Caco-2 (cell line): ENCODE measurements around the gene ECEL1. TPM values are rescaled to one million over a fixed set of nuclear protein-coding genes. Genes with fewer than 3 reads are reported as not detected.

Experiments used
- BruUV-seq: library from RNA; stranded (reverse); fragments of 400-500 nt; replicated peaks from 2 replicates; lab custom pipeline; 2021; lab: Mats Ljungman, UMichigan
- CTCF ChIA-PET: fragments of 300-600 bp; sonication (Branson Sonifier 250); formaldehyde crosslinking; loops from one replicate; lab custom pipeline; 2022; ENCODE audit warnings: antibody characterized with exemption; lab: Charles Lee
- POLR2A ChIA-PET: fragments of 300-600 bp; sonication (Branson Sonifier 250); formaldehyde crosslinking; loops from one replicate; lab custom pipeline; 2022; ENCODE audit warnings: antibody characterized with exemption; lab: Charles Lee
- DNase-seq, 2 experiments: peaks; one replicate each; pipeline versions ENCODE4 v3.0.0 to v3.0.0-alpha.2; 2020 to 2022
- H3K27me3 ChIP-seq: replicated peaks from 2 replicates; pipeline ENCODE4 v1.6.0; 2011; ENCODE audit warnings: low read length; ENCODE audit not compliant: control insufficient read depth, insufficient read depth
- H3K36me3 ChIP-seq: 2 replicates; pipeline ENCODE4 v1.5.1; 2011; ENCODE audit warnings: low read length; ENCODE audit not compliant: control insufficient read depth, insufficient read depth
- H3K4me1 ChIP-seq: fragments of 250-450 bp; sonication (Bioruptor Pico); 2 replicates; pipeline ENCODE4 v1.5.1; 2020; ENCODE audit warnings: mild to moderate bottlenecking
- H3K4me3 ChIP-seq: 2 replicates; pipeline ENCODE4 v1.5.1; 2011; ENCODE audit warnings: low read depth, mild to moderate bottlenecking, control low read depth, low read length
- H3K9me3 ChIP-seq: fragments of 250-450 bp; sonication (Bioruptor Pico); 2 replicates; pipeline ENCODE4 v1.5.1; 2020; ENCODE audit warnings: mild to moderate bottlenecking, moderate library complexity
- H3K27ac Mint-ChIP-seq: one replicate; pipeline ENCODE4 v1.8.0; 2022; ENCODE audit warnings: mixed read lengths; ENCODE audit not compliant: unreplicated experiment
- H3K27me3 Mint-ChIP-seq: one replicate; pipeline ENCODE4 v1.8.0; 2022; ENCODE audit warnings: mixed read lengths; ENCODE audit not compliant: insufficient read depth, unreplicated experiment
- H3K36me3 Mint-ChIP-seq: one replicate; pipeline ENCODE4 v1.8.0; 2022; ENCODE audit warnings: mild to moderate bottlenecking, mixed read lengths; ENCODE audit not compliant: insufficient read depth, unreplicated experiment
- H3K4me1 Mint-ChIP-seq: one replicate; pipeline ENCODE4 v1.8.0; 2022; ENCODE audit warnings: low read depth, mixed read lengths; ENCODE audit not compliant: unreplicated experiment
- H3K4me3 Mint-ChIP-seq: one replicate; pipeline ENCODE4 v1.8.0; 2022; ENCODE audit warnings: mild to moderate bottlenecking, moderate library complexity, mixed read lengths; ENCODE audit not compliant: unreplicated experiment
- H3K9me3 Mint-ChIP-seq: one replicate; pipeline ENCODE4 v1.8.0; 2022; ENCODE audit warnings: mixed read lengths; ENCODE audit not compliant: unreplicated experiment
- CTCF ChIP-seq, 2 experiments: fragments of 200-600 bp in 1 of 2; IDR thresholded peaks; 1 replicate in 1 of 2; 2 replicates in 1 of 2; pipeline versions ENCODE4 v1.5.1 to v1.8.0; 2011 to 2022; ENCODE audit warnings: antibody characterized with exemption in 1 of 2, control low read depth in 1 of 2, inconsistent platforms in 1 of 2, low read depth in 1 of 2, low read length in 1 of 2, mild to moderate bottlenecking in 1 of 2, moderate library complexity in 1 of 2; ENCODE audit not compliant: insufficient read depth in 1 of 2, severe bottlenecking in 1 of 2, unreplicated experiment in 1 of 2
- intact Hi-C: fragments of 100-400 bp; cut with micrococcal nuclease; formaldehyde crosslinking; loops from one replicate; pipeline ENCODE4 v1.10.0; 2022; ENCODE audit not compliant: unreplicated experiment
- total RNA-seq: library from RNA; stranded (reverse); gene quantifications from 2 replicates; pipeline ENCODE4 v1.2.3, GENCODE V29; 2022

The ECEL1 gene
- total RNA-seq, 1 experiment from 2014 or later: 6.4 TPM

- POLR2A ChIA-PET: no interaction called here
- TF ChIP-seq CTCF (IDR thresholded peaks at IDR 0.05; ENCODE audit: insufficient read depth in 1 of 2, low read depth in 1 of 2, low read length in 1 of 2, severe bottlenecking in 1 of 2, unreplicated experiment in 1 of 2): no peak
- Mint-ChIP-seq H3K4me3 (no peak overlapping the region), H3K36me3 (peaks cover 6% of the 10 kb centered on the region), H3K4me1 (no peaks in the 10 kb centered on the region), H3K27me3 (no peaks in the 10 kb centered on the region), H3K9me3 (no peaks in the 10 kb centered on the region), H3K27ac (no peak overlapping the region)
- intact Hi-C loops: no loop called here
- BruUV-seq: no TSS peak
- H3K9me3 ChIP-seq: no peaks in the 10 kb centered on the region
- no peak overlapping the region for H3K4me3 ChIP-seq
- no peaks in the 10 kb centered on the region for H3K36me3 ChIP-seq
- CTCF ChIA-PET: no interaction called here
- H3K27me3 ChIP-seq: no peaks in the 10 kb centered on the region
- no peak for DNase-seq
- H3K4me1 ChIP-seq: no peaks in the 10 kb centered on the region
These were observed 41.3 kb upstream of the ECEL1 start for GRCh38 chr2:232528746-232529460.

GRCh38 chr2:232527905-232528470 lies 40.4 kb upstream of the ECEL1 start:
- H3K9me3 ChIP-seq: no peaks in the 10 kb centered on the region
- H3K4me3 Mint-ChIP-seq: no peak overlapping the region
- H3K36me3 Mint-ChIP-seq: peaks cover 6% of the 10 kb centered on the region
- no peaks in the 10 kb centered on the region for H3K4me1 Mint-ChIP-seq
- H3K4me1 ChIP-seq: no peaks in the 10 kb centered on the region
- BruUV-seq: no TSS peak
- H3K27me3 Mint-ChIP-seq: no peaks in the 10 kb centered on the region
- no peak for DNase-seq
- no peak for TF ChIP-seq CTCF (IDR thresholded peaks at IDR 0.05; ENCODE audit: insufficient read depth in 1 of 2, low read depth in 1 of 2, low read length in 1 of 2, severe bottlenecking in 1 of 2, unreplicated experiment in 1 of 2)
- CTCF ChIA-PET: no interaction called here
- H3K4me3 ChIP-seq: no peak overlapping the region
- H3K9me3 Mint-ChIP-seq: no peaks in the 10 kb centered on the region
- no peak overlapping the region for H3K27ac Mint-ChIP-seq
- POLR2A ChIA-PET: no interaction called here
- intact Hi-C loops: no loop called here
- no peaks in the 10 kb centered on the region for H3K36me3 ChIP-seq
- no peaks in the 10 kb centered on the region for H3K27me3 ChIP-seq

- Mint-ChIP-seq H3K9me3 (no peaks in the 10 kb centered on the region), H3K4me1 (no peaks in the 10 kb centered on the region), H3K4me3 (no peak overlapping the region), H3K27me3 (no peaks in the 10 kb centered on the region), H3K36me3 (peaks cover 6% of the 10 kb centered on the region), H3K27ac (no peak overlapping the region)
- Histone ChIP-seq H3K9me3 (no peaks in the 10 kb centered on the region), H3K27me3 (no peaks in the 10 kb centered on the region), H3K4me1 (no peaks in the 10 kb centered on the region), H3K4me3 (no peak overlapping the region), H3K36me3 (no peaks in the 10 kb centered on the region)
- no TSS peak for BruUV-seq
- no peak for TF ChIP-seq CTCF (IDR thresholded peaks at IDR 0.05; ENCODE audit: insufficient read depth in 1 of 2, low read depth in 1 of 2, low read length in 1 of 2, severe bottlenecking in 1 of 2, unreplicated experiment in 1 of 2)
- ChIA-PET POLR2A (no interaction called here), CTCF (no interaction called here)
- intact Hi-C loops: no loop called here
- DNase-seq: no peak
These were observed 38.8 kb upstream of the ECEL1 start for GRCh38 chr2:232526372-232526941.
